K562 (cell line): ENCODE measurements around the gene AIF1L.

Source experiments
- BRF1 ChIP-seq: IDR thresholded peaks from 3 replicates; pipeline ENCODE4 v1.6.1; 2011; ENCODE audit warnings: borderline replicate concordance, mild to moderate bottlenecking; ENCODE audit not compliant: insufficient read length; ENCODE audit errors: extremely low read depth
- POLR2A ChIP-seq: fragments of 450-650 bp; conservative IDR thresholded peaks from 2 replicates; pipeline ENCODE4 v1.6.1; 2016
- ZBED1 ChIP-seq: IDR thresholded peaks from 2 replicates; pipeline ENCODE4 v1.6.1; 2014
- TF ChIP-seq, protein P1 (sequence below), 3 experiments: IDR thresholded peaks in 2 of 3; conservative IDR thresholded peaks in 1 of 3; 2 replicates each; pipeline ENCODE4 v1.5.1; 2011 to 2012; ENCODE audit warnings: low read length in 3 of 3, mild to moderate bottlenecking in 3 of 3, control low read depth in 2 of 3, improper control_type of control experiment in 1 of 3, inconsistent platforms in 1 of 3, low read depth in 1 of 3, mixed read lengths in 1 of 3, moderate library complexity in 1 of 3; ENCODE audit not compliant: insufficient read depth in 2 of 3
- TF ChIP-seq, protein P2 (sequence below): sonication (generic); formaldehyde crosslinking; IDR thresholded peaks from 2 replicates; pipeline ENCODE4 v1.8.1; 2023; ENCODE audit warnings: mild to moderate bottlenecking, missing genetic modification reagents, moderate library complexity

DNA sequence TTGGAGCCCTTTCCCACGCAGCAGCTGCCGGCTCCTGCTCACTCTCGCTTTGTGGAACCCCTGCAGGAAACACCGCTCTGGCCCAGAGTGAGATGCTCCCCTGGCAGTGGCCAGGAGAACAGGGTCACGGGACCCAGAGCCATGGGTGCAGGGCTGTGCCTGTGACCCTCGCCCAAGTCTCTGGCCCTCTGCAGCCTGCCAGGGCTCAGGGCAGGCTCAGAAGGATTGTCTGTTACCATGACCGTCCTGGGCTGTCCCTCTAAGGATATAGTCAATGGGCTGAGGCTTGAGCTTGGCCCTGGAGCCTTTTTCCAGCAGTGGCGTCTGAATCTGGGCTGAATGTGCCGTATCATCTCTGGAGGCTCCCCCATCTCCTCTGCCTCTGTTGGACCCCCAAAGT, 28.7 kb upstream of the AIF1L start:
- no peak for TF ChIP-seq POLR2A
- TF ChIP-seq, protein P1, sequence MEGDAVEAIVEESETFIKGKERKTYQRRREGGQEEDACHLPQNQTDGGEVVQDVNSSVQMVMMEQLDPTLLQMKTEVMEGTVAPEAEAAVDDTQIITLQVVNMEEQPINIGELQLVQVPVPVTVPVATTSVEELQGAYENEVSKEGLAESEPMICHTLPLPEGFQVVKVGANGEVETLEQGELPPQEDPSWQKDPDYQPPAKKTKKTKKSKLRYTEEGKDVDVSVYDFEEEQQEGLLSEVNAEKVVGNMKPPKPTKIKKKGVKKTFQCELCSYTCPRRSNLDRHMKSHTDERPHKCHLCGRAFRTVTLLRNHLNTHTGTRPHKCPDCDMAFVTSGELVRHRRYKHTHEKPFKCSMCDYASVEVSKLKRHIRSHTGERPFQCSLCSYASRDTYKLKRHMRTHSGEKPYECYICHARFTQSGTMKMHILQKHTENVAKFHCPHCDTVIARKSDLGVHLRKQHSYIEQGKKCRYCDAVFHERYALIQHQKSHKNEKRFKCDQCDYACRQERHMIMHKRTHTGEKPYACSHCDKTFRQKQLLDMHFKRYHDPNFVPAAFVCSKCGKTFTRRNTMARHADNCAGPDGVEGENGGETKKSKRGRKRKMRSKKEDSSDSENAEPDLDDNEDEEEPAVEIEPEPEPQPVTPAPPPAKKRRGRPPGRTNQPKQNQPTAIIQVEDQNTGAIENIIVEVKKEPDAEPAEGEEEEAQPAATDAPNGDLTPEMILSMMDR (IDR thresholded peaks at IDR 0.05 in 2 of 3, conservative IDR thresholded peaks at IDR 0.05 in 1 of 3; ENCODE audit: insufficient read depth in 2 of 3, low read depth in 1 of 3, low read length in 3 of 3) = no peak
- TF ChIP-seq, protein P2, sequence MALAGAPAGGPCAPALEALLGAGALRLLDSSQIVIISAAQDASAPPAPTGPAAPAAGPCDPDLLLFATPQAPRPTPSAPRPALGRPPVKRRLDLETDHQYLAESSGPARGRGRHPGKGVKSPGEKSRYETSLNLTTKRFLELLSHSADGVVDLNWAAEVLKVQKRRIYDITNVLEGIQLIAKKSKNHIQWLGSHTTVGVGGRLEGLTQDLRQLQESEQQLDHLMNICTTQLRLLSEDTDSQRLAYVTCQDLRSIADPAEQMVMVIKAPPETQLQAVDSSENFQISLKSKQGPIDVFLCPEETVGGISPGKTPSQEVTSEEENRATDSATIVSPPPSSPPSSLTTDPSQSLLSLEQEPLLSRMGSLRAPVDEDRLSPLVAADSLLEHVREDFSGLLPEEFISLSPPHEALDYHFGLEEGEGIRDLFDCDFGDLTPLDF (CRISPR knock-in tag) = peak; percentile 5; the same call in 1 of the 2 replicates
- no peak for TF ChIP-seq BRF1
- TF ChIP-seq ZBED1 = no peak
